ENCODE results near the gene TYSND1. TPM values are rescaled to one million over a fixed set of nuclear protein-coding genes. Genes with fewer than 3 reads are reported as not detected.

Gene TYSND1
- polyA plus RNA-seq, 2 of the 4 experiments (the other 2 are of a cell fraction) = 10.9 to 20.7 TPM

GRCh38 chr10:70146489-70147258, at the start of gene TYSND1 (continued):
- TF ChIP-seq USF2 (IDR thresholded peaks at IDR 0.05) (no peak), ATOH8 (CRISPR knock-in tag; IDR thresholded peaks at IDR 0.05; ENCODE audit: low read depth) (no peak), PHF8 (IDR thresholded peaks at IDR 0.05; ENCODE audit: borderline replicate concordance, low read depth) (peak; percentile 22; the same call in 1 of the 2 replicates), EHMT2 (IDR thresholded peaks at IDR 0.05; ENCODE audit: low read depth) (no peak), RFX5 (IDR thresholded peaks at IDR 0.05) (peak; percentile 42; the same call in 1 of the 2 replicates), CHD2 (IDR thresholded peaks at IDR 0.05; ENCODE audit: low read length, partially characterized antibody) (no peak)

- Histone ChIP-seq H3K27ac (peak overlapping the region in 1 of 2 experiments; percentile 55; a peak in 1 of 6 replicates), H3K4me3 (no peak overlapping the region), H3K4me1 (peaks cover 20% of the 10 kb centered on the region), H3K9me3 (no peaks in the 10 kb centered on the region), H3K4me2 (no peak overlapping the region)
- CTCF ChIA-PET = interaction anchor here (0.9 to 1.2 kb wide), 3 partner anchors 16 to 235 kb away, joined by 3 to 5 read pairs (median 3); no protein-coding TSS in a partner anchor
- TF ChIP-seq CEBPB (IDR thresholded peaks at IDR 0.05) = no peak
- no peak for TF ChIP-seq FOSB (CRISPR knock-in tag; IDR thresholded peaks at IDR 0.05)
- no peak for TF ChIP-seq PHF8 (IDR thresholded peaks at IDR 0.05; ENCODE audit: borderline replicate concordance, low read depth)
- TF ChIP-seq RCOR1 (IDR thresholded peaks at IDR 0.05; ENCODE audit: low read depth, low read length) = no peak
- no peak for TF ChIP-seq SMC3 (IDR thresholded peaks at IDR 0.05)
- TF ChIP-seq MAX (IDR thresholded peaks at IDR 0.05) = no peak
- TF ChIP-seq HOXB5 (CRISPR knock-in tag; IDR thresholded peaks at IDR 0.05) = no peak
- TF ChIP-seq HOXA7 (CRISPR knock-in tag; IDR thresholded peaks at IDR 0.05) = no peak
- TF ChIP-seq GATA3 (IDR thresholded peaks at IDR 0.05; ENCODE audit: borderline replicate concordance) = no peak
- no peak for TF ChIP-seq BCL3 (IDR thresholded peaks at IDR 0.05)
- TF ChIP-seq CHD2 (IDR thresholded peaks at IDR 0.05; ENCODE audit: low read length, partially characterized antibody) = no peak
- ATAC-seq (peak in 1 of 2 experiments; percentile 16; a peak in 2 of 6 replicates), FAIRE-seq (no peak), DNase-seq (ENCODE audit: low read depth in 1 of 2, low spot score in 1 of 2) (no peak)
- WGBS (ENCODE audit: missing lambda C conversion rate) = 91% methylated on average over 7 of the region's 7 CpGs
- POLR2A ChIA-PET = interaction anchor here (0.6 to 1.2 kb wide), 2 partner anchors 23 to 64 kb away, joined by 3 to 4 read pairs; partner anchors contain the start of gene SAR1A
These were observed 46.9 kb upstream of the TYSND1 start for GRCh38 chr10:70193391-70193844.

- no peak overlapping the region for H3K4me3 ChIP-seq
- H3K4me1 ChIP-seq = peaks cover 20% of the 10 kb centered on the region
- no peaks in the 10 kb centered on the region for H3K9me3 ChIP-seq
- 86% methylated on average over 5 of the region's 5 CpGs for WGBS (ENCODE audit: missing lambda C conversion rate)
- peak overlapping the region; percentile 41 for H3K4me2 ChIP-seq
- ChIA-PET CTCF (interaction anchor here (0.7 to 1.2 kb wide), 5 partner anchors 17 to 234 kb away, joined by 3 to 5 read pairs (median 3); no protein-coding TSS in a partner anchor), POLR2A (interaction anchor here (0.6 to 1.1 kb wide), 3 partner anchors 22 to 63 kb away, joined by 3 to 5 read pairs (median 3); partner anchors contain the start of genes SAR1A and TYSND1)
- DNase-seq (ENCODE audit: low read depth in 1 of 2, low spot score in 1 of 2) = no peak
- peak overlapping the region; percentile 29 to 55; a peak in 3 of 6 replicates for H3K27ac ChIP-seq
- no peak for FAIRE-seq
- TF ChIP-seq CBX8 (IDR thresholded peaks at IDR 0.05) = no peak
- no peak for TF ChIP-seq ZFP36 (IDR thresholded peaks at IDR 0.05; ENCODE audit: borderline replicate concordance, partially characterized antibody)
- no peak for TF ChIP-seq FOXS1 (CRISPR knock-in tag; IDR thresholded peaks at IDR 0.05)
- no peak for TF ChIP-seq GATA3 (IDR thresholded peaks at IDR 0.05; ENCODE audit: borderline replicate concordance)
- no peak for TF ChIP-seq TFCP2L1 (CRISPR knock-in tag; IDR thresholded peaks at IDR 0.05)
- TF ChIP-seq FOSB (CRISPR knock-in tag; IDR thresholded peaks at IDR 0.05) = no peak
- TF ChIP-seq ZSCAN20 (CRISPR knock-in tag; IDR thresholded peaks at IDR 0.05) = no peak
- no peak for TF ChIP-seq BCL3 (IDR thresholded peaks at IDR 0.05)
- TF ChIP-seq PBX3 (IDR thresholded peaks at IDR 0.05) = no peak
- no peak for TF ChIP-seq RFX5 (IDR thresholded peaks at IDR 0.05)
- TF ChIP-seq MYC (IDR thresholded peaks at IDR 0.05; ENCODE audit: borderline replicate concordance, low read length) = no peak
- no peak for ATAC-seq
These were observed 45.9 kb upstream of the TYSND1 start for GRCh38 chr10:70192326-70192968.

Data from A549 (cell line).